ENCODE results near the gene GNB1L. TPM values are rescaled to one million over a fixed set of nuclear protein-coding genes. Genes with fewer than 3 reads are reported as not detected.
A peak's percentile ranks its signal among the peaks of the same experiment; 100 is the strongest.

Gene GNB1L
- total and polyA plus RNA-seq, 4 donors = 4.5 to 9.3 (median 6.7) TPM

GRCh38 chr22:19807914-19808872 lies 46.5 kb downstream of the GNB1L start:
- Histone ChIP-seq H3K36me3 (ENCODE audit: control insufficient read depth in 4 of 4, insufficient read depth in 4 of 4, low read length in 4 of 4) (no peaks in the 10 kb centered on the region), H3K9ac (ENCODE audit: insufficient read depth in 1 of 2, low read length in 2 of 2) (no peak overlapping the region), H3K9me3 (ENCODE audit: control insufficient read depth in 4 of 4, insufficient read depth in 3 of 4, low read length in 3 of 4) (no peaks in the 10 kb centered on the region), H3K4me1 (ENCODE audit: control insufficient read depth in 5 of 5, insufficient read depth in 5 of 5, low read length in 5 of 5) (peaks cover 0 to 13% (median 0%) of the 10 kb centered on the region in 5 donors), H3K4me3 (no peak overlapping the region), H3K27me3 (ENCODE audit: control insufficient read depth in 3 of 3, insufficient read depth in 3 of 3, low read length in 2 of 3) (no peaks in the 10 kb centered on the region), H3K27ac (ENCODE audit: low read depth in 1 of 2, low read length in 1 of 2) (no peak overlapping the region)
- no peak for DNase-seq
- no peak for ATAC-seq (ENCODE audit: insufficient read depth, low FRiP score)
- WGBS, 2 donors = 94 to 96% methylated on average over 18 to 20 of the region's 20 CpGs
- TF ChIP-seq CTCF (IDR thresholded peaks at IDR 0.05; ENCODE audit: control extremely low read depth, extremely low read depth) = no peak

GRCh38 chr22:19807161-19807913 lies 47.3 kb downstream of the GNB1L start:
- no peaks in the 10 kb centered on the region for H3K9me3 ChIP-seq (ENCODE audit: control insufficient read depth in 4 of 4, insufficient read depth in 3 of 4, low read length in 3 of 4)
- 95 to 96% methylated on average over 15 of the region's 15 CpGs for WGBS, 2 donors
- H3K9ac ChIP-seq (ENCODE audit: insufficient read depth in 1 of 2, low read length in 2 of 2) = no peak overlapping the region
- no peak overlapping the region for H3K27ac ChIP-seq (ENCODE audit: low read depth in 1 of 2, low read length in 1 of 2)
- no peak for TF ChIP-seq CTCF (IDR thresholded peaks at IDR 0.05; ENCODE audit: control extremely low read depth, extremely low read depth)
- H3K36me3 ChIP-seq (ENCODE audit: control insufficient read depth in 4 of 4, insufficient read depth in 4 of 4, low read length in 4 of 4) = no peaks in the 10 kb centered on the region
- peaks cover 0 to 13% (median 0%) of the 10 kb centered on the region in 5 donors for H3K4me1 ChIP-seq (ENCODE audit: control insufficient read depth in 5 of 5, insufficient read depth in 5 of 5, low read length in 5 of 5)
- DNase-seq (no peak), ATAC-seq (ENCODE audit: insufficient read depth, low FRiP score) (no peak)
- no peaks in the 10 kb centered on the region for H3K27me3 ChIP-seq (ENCODE audit: control insufficient read depth in 3 of 3, insufficient read depth in 3 of 3, low read length in 2 of 3)
- no peak overlapping the region for H3K4me3 ChIP-seq

GRCh38 chr22:19806213-19807160 lies 48.2 kb downstream of the GNB1L start:
- WGBS, 2 donors = 70 to 78% methylated on average over 38 of the region's 38 CpGs
- no peak overlapping the region for H3K27ac ChIP-seq (ENCODE audit: low read depth in 1 of 2, low read length in 1 of 2)
- H3K27me3 ChIP-seq (ENCODE audit: control insufficient read depth in 3 of 3, insufficient read depth in 3 of 3, low read length in 2 of 3) = no peaks in the 10 kb centered on the region
- no peaks in the 10 kb centered on the region for H3K9me3 ChIP-seq (ENCODE audit: control insufficient read depth in 4 of 4, insufficient read depth in 3 of 4, low read length in 3 of 4)
- no peak overlapping the region for H3K9ac ChIP-seq (ENCODE audit: insufficient read depth in 1 of 2, low read length in 2 of 2)
- H3K4me1 ChIP-seq (ENCODE audit: control insufficient read depth in 5 of 5, insufficient read depth in 5 of 5, low read length in 5 of 5) = peaks cover 0 to 13% (median 0%) of the 10 kb centered on the region in 5 donors
- H3K36me3 ChIP-seq (ENCODE audit: control insufficient read depth in 4 of 4, insufficient read depth in 4 of 4, low read length in 4 of 4) = no peaks in the 10 kb centered on the region
- ATAC-seq (ENCODE audit: insufficient read depth, low FRiP score) (peak; percentile 82), DNase-seq (peak; percentile 37 to 68 (median 54))
- TF ChIP-seq CTCF (IDR thresholded peaks at IDR 0.05; ENCODE audit: control extremely low read depth, extremely low read depth) = no peak
- no peak overlapping the region for H3K4me3 ChIP-seq
